HEK293 (cell line): ENCODE data around the gene CCDC57.

Experiments
- CTCF ChIA-PET: fragments of 350-600 bp; formaldehyde crosslinking; extraction: SDS; loops from one replicate; lab custom pipeline; 2021; ENCODE audit warnings: antibody characterized with exemption; lab: Yijun Ruan, JAX
- POLR2A ChIA-PET: fragments of 300-600 bp; formaldehyde crosslinking; extraction: SDS; loops from one replicate; lab custom pipeline; 2020; ENCODE audit warnings: antibody characterized with exemption, inconsistent platforms; lab: Yijun Ruan, JAX
- H3K27ac ChIP-seq: fragments of 200-500 bp; sonication (Bioruptor generic); 2 replicates; pipeline ENCODE4 v1.5.1; 2014; ENCODE audit warnings: low read depth, low read length, control low read depth, inconsistent platforms; ENCODE audit errors: extremely low read depth
- H3K36me3 ChIP-seq, 2 experiments: fragments of 200-500 bp in 1 of 2; sonication (Bioruptor generic) in 1 of 2; 1 replicate in 1 of 2; 2 replicates in 1 of 2; pipeline ENCODE4 v1.5.1; 2014 to 2017; ENCODE audit warnings: inconsistent platforms in 2 of 2, low read length in 2 of 2; ENCODE audit not compliant: control insufficient read depth in 2 of 2, insufficient read depth in 1 of 2
- H3K4me1 ChIP-seq: fragments of 200-500 bp; sonication (Bioruptor generic); 2 replicates; pipeline ENCODE4 v1.5.1; 2014; ENCODE audit warnings: mild to moderate bottlenecking, low read length, inconsistent platforms; ENCODE audit not compliant: control insufficient read depth, insufficient read depth
- H3K4me3 ChIP-seq: 2 replicates; pipeline ENCODE4 v1.5.1; 2011; ENCODE audit warnings: low read depth, mild to moderate bottlenecking, control low read depth, low read length, moderate library complexity
- H3K9me3 ChIP-seq: fragments of 200-500 bp; sonication (Bioruptor generic); 2 replicates; pipeline ENCODE4 v1.5.1; 2014; ENCODE audit warnings: low read depth, low read length, inconsistent platforms; ENCODE audit not compliant: control insufficient read depth, insufficient read depth
- GLIS1 ChIP-seq: fragments of 450-650 bp; formaldehyde crosslinking; IDR thresholded peaks from 2 replicates; pipeline ENCODE4 v1.5.1; 2016; ENCODE audit warnings: missing biosample characterization, missing genetic modification characterization
- HIC1 ChIP-seq: fragments of 450-650 bp; formaldehyde crosslinking; IDR thresholded peaks from 2 replicates; pipeline ENCODE4 v1.5.1; 2016; ENCODE audit warnings: missing biosample characterization, missing genetic modification characterization
- IKZF3 ChIP-seq: fragments of 450-650 bp; IDR thresholded peaks from 2 replicates; pipeline ENCODE4 v1.5.0; 2018; ENCODE audit warnings: missing biosample characterization, mild to moderate bottlenecking, missing genetic modification characterization, moderate library complexity
- PBX3 ChIP-seq: sonication (generic); formaldehyde crosslinking; IDR thresholded peaks from 2 replicates; pipeline ENCODE4 v1.8.1; 2022; ENCODE audit warnings: mild to moderate bottlenecking, moderate library complexity, missing genetic modification reagents
- PRDM6 ChIP-seq: fragments of 450-650 bp; formaldehyde crosslinking; IDR thresholded peaks from 2 replicates; pipeline ENCODE4 v1.5.1; 2017; ENCODE audit warnings: missing biosample characterization, missing genetic modification characterization
- ZBTB26 ChIP-seq: fragments of 450-650 bp; formaldehyde crosslinking; optimal IDR thresholded peaks from 2 replicates; pipeline ENCODE3; 2016; ENCODE audit warnings: missing biosample characterization, mild to moderate bottlenecking, missing genetic modification characterization
- ZNF600 ChIP-seq: fragments of 450-650 bp; formaldehyde crosslinking; IDR thresholded peaks from 2 replicates; pipeline ENCODE4 v1.5.1; 2016; ENCODE audit warnings: missing biosample characterization, missing genetic modification characterization
- ZNF645 ChIP-seq: fragments of 450-650 bp; formaldehyde crosslinking; IDR thresholded peaks from 2 replicates; pipeline ENCODE4; 2016; ENCODE audit warnings: missing biosample characterization, missing genetic modification characterization
- ZNF747 ChIP-seq: fragments of 450-650 bp; formaldehyde crosslinking; IDR thresholded peaks from 2 replicates; pipeline ENCODE4 v1.5.1; 2016; ENCODE audit warnings: missing biosample characterization, missing genetic modification characterization
- ZNF791 ChIP-seq: fragments of 450-650 bp; formaldehyde crosslinking; IDR thresholded peaks from 2 replicates; pipeline ENCODE4 v1.5.1; 2016; ENCODE audit warnings: missing biosample characterization, missing genetic modification characterization
- ZSCAN16 ChIP-seq: fragments of 450-650 bp; formaldehyde crosslinking; IDR thresholded peaks from 2 replicates; pipeline ENCODE4 v1.5.1; 2016; ENCODE audit warnings: missing biosample characterization, missing genetic modification characterization
- ZSCAN30 ChIP-seq: fragments of 450-650 bp; IDR thresholded peaks from 2 replicates; pipeline ENCODE4 v1.5.1; 2018; ENCODE audit warnings: missing biosample characterization, mild to moderate bottlenecking, missing genetic modification characterization, moderate library complexity
- TF ChIP-seq, protein P1 (sequence below): fragments of 450-650 bp; formaldehyde crosslinking; IDR thresholded peaks from 2 replicates; pipeline ENCODE4 v1.5.1; 2017; ENCODE audit warnings: missing biosample characterization, missing genetic modification characterization

The CCDC57 gene

GRCh38 chr17:82215972-82216300 is 3.3 kb upstream of the CCDC57 start (continued):
- no peak for TF ChIP-seq PRDM6 (tag by site-specific recombination)
- TF ChIP-seq, all 188 proteins: peak for 0

GRCh38 chr17:82215095-82215971 is 2.7 kb upstream of the CCDC57 start:
- POLR2A ChIA-PET, result interaction anchor here (0.6 to 1.2 kb wide), 2 partner anchors 9 to 84 kb away, joined by 3 to 6 read pairs; no protein-coding TSS in a partner anchor
- H3K9me3 ChIP-seq, result no peaks in the 10 kb centered on the region
- TF ChIP-seq PBX3 (CRISPR knock-in tag) (no peak), ZSCAN16 (tag by site-specific recombination) (no peak), ZBTB26 (no peak), IKZF3 (tag by site-specific recombination) (0 out of 2 replicates have a peak, but pooled peaks have one; percentile 19), ZNF791 (tag by site-specific recombination) (no peak), ZNF645 (no peak), ZNF600 (peak; percentile 59; the same call in 1 of the 2 replicates), GLIS1 (tag by site-specific recombination) (no peak), ZNF747 (no peak), HIC1 (tag by site-specific recombination) (peak; percentile 50; the same call in 1 of the 2 replicates), ZSCAN30 (no peak)
- TF ChIP-seq, protein P1, sequence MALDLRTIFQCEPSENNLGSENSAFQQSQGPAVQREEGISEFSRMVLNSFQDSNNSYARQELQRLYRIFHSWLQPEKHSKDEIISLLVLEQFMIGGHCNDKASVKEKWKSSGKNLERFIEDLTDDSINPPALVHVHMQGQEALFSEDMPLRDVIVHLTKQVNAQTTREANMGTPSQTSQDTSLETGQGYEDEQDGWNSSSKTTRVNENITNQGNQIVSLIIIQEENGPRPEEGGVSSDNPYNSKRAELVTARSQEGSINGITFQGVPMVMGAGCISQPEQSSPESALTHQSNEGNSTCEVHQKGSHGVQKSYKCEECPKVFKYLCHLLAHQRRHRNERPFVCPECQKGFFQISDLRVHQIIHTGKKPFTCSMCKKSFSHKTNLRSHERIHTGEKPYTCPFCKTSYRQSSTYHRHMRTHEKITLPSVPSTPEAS (tag by site-specific recombination), result no peak
- no peak overlapping the region for H3K4me3 ChIP-seq
- 0 out of 2 replicates have a peak, but pooled peaks cover 7% of the 10 kb centered on the region for H3K4me1 ChIP-seq
- no peaks in the 10 kb centered on the region; a peak in 1 of 3 replicates for H3K36me3 ChIP-seq
- no peak overlapping the region for H3K27ac ChIP-seq
- CTCF ChIA-PET, result interaction anchor here (0.5 to 0.7 kb wide), 2 partner anchors 9 to 165 kb away, joined by 3 to 4 read pairs; no protein-coding TSS in a partner anchor
